ENCODE data around the gene TANGO2.
A peak's percentile ranks its signal among the peaks of the same experiment; 100 is the strongest.

The TANGO2 gene

GRCh38 chr22:20027966-20028854 lies 7.3 kb downstream of the TANGO2 start:
- peak in 1 of 2 donors; percentile 35 for DNase-seq

- DNase-seq, result no peak
Measured at GRCh38 chr22:20028855-20029549, 8.1 kb downstream of the TANGO2 start.

- no peak for DNase-seq
Measured at GRCh38 chr22:20029550-20030225, 8.8 kb downstream of the TANGO2 start.

GRCh38 chr22:20031732-20032406 lies 11.0 kb downstream of the TANGO2 start:
- peak; percentile 26 to 66 for DNase-seq

GRCh38 chr22:20032407-20032991 lies 11.6 kb downstream of the TANGO2 start:
- DNase-seq, result no peak

- DNase-seq, result no peak
Measured at GRCh38 chr22:20033045-20033706, 12.3 kb downstream of the TANGO2 start.

- DNase-seq, result no peak
Measured at GRCh38 chr22:20034143-20034542, 13.2 kb downstream of the TANGO2 start.

- DNase-seq, result no peak
Measured at GRCh38 chr22:20035375-20036083, 14.6 kb downstream of the TANGO2 start.

GRCh38 chr22:20036084-20036482 lies 15.2 kb downstream of the TANGO2 start:
- no peak for DNase-seq

GRCh38 chr22:20036535-20037392 lies 15.9 kb downstream of the TANGO2 start:
- no peak for DNase-seq

GRCh38 chr22:20037419-20037818 lies 16.5 kb downstream of the TANGO2 start:
- no peak for DNase-seq

- DNase-seq, result no peak
Measured at GRCh38 chr22:20038574-20038973, 17.7 kb downstream of the TANGO2 start.

- no peak for DNase-seq
Measured at GRCh38 chr22:20039683-20040325, 18.9 kb downstream of the TANGO2 start.

GRCh38 chr22:20040327-20041200 lies 19.7 kb downstream of the TANGO2 start:
- DNase-seq, result no peak

- DNase-seq, result no peak
Measured at GRCh38 chr22:20043057-20043996, 22.4 kb downstream of the TANGO2 start.

GRCh38 chr22:20043997-20044342 lies 23.1 kb downstream of the TANGO2 start:
- no peak for DNase-seq

- no peak for DNase-seq
Measured at GRCh38 chr22:20044495-20045151, 23.7 kb downstream of the TANGO2 start.
